Heart left ventricle (tissue), 16 donors: Measurements from ENCODE around the gene COG4. TPM values are rescaled to one million over a fixed set of nuclear protein-coding genes. Genes with fewer than 3 reads are reported as not detected.

Source experiments
- ATAC-seq, 4 donors: fragments of 200-7000 bp; cut with Tn5 transposase; one replicate each; pipeline ENCODE4 v1.9.1; 2020 to 2022; ENCODE audit warnings: moderate library complexity in 4 of 4, mild to moderate bottlenecking in 3 of 4, moderate number of reproducible peaks in 1 of 4
- DNase-seq, 5 donors: peaks; one replicate each; pipeline ENCODE4 v3.0.0-alpha.2; 2020
- H3K27ac ChIP-seq, 12 donors: fragments of 200-600 bp; sonication (generic) in 4 of 12; one replicate each; pipeline versions ENCODE4 v1.5.0 to v1.8.0; 2016 to 2022; ENCODE audit warnings: mild to moderate bottlenecking in 2 of 12
- H3K27me3 ChIP-seq, 9 donors: fragments of 200-600 bp; sonication (generic) in 2 of 9; one replicate each; pipeline versions ENCODE4 v1.5.1 to v1.8.0; 2016 to 2022; ENCODE audit warnings: mild to moderate bottlenecking in 3 of 9
- H3K36me3 ChIP-seq, 9 donors: fragments of 200-600 bp; sonication (generic) in 2 of 9; one replicate each; pipeline versions ENCODE4 v1.5.0 to v1.8.0; 2018 to 2022; ENCODE audit warnings: mild to moderate bottlenecking in 2 of 9
- H3K4me1 ChIP-seq, 12 donors: fragments of 200-600 bp; sonication (generic) in 4 of 12; one replicate each; pipeline versions ENCODE4 v1.5.0 to v1.8.0; 2016 to 2022; ENCODE audit warnings: mild to moderate bottlenecking in 3 of 12
- H3K4me3 ChIP-seq, 12 donors: fragments of 200-600 bp; sonication (generic) in 4 of 12; one replicate each; pipeline versions ENCODE4 v1.5.0 to v1.8.0; 2017 to 2022; ENCODE audit warnings: mild to moderate bottlenecking in 9 of 12, moderate library complexity in 4 of 12
- H3K9me3 ChIP-seq, 12 donors: fragments of 200-600 bp; sonication (generic) in 4 of 12; one replicate each; pipeline versions ENCODE4 v1.5.0 to v1.8.0; 2016 to 2022; ENCODE audit warnings: mild to moderate bottlenecking in 1 of 12
- CTCF ChIP-seq, 12 donors: fragments of 200-600 bp; sonication (generic) in 4 of 12; IDR thresholded peaks; one replicate each; pipeline versions ENCODE4 v1.5.0 to v1.8.0; 2018 to 2022; ENCODE audit warnings: antibody characterized with exemption in 12 of 12, mild to moderate bottlenecking in 5 of 12
- POLR2A ChIP-seq, 2 donors: fragments of 450-650 bp; IDR thresholded peaks; one replicate each; pipeline ENCODE4 v1.6.1; 2017; ENCODE audit warnings: antibody characterized with exemption in 2 of 2, mild to moderate bottlenecking in 2 of 2, moderate library complexity in 2 of 2
- WGBS, 4 donors: extraction: QIAGEN DNeasy Blood & Tissue Kit in 2 of 4; methylation state at CpG; one replicate each; pipeline versions ENCODE4 v1.1.5 to v1.1.7; 2013 to 2018; 5-methylcytosine and 5-hydroxymethylcytosine counted together
- intact Hi-C, 10 donors: fragments of 100-400 bp; cut with DNase I; formaldehyde crosslinking; loops; one replicate each; pipeline versions ENCODE4 v1.11.1 to v1.14.2; 2022
- polyA plus RNA-seq, 2 donors: library from polyadenylated mRNA; stranded (reverse); fragments of 200-250 nt; gene quantifications; one replicate each; pipeline ENCODE4 v1.2.3, GENCODE V29; 2013
- total RNA-seq, 9 donors: library from RNA; depleted of rRNA in 2 of 9; stranded (reverse); fragments of >200 nt in 2 of 9; fragmentation: NEBNext Ultra II Directional in 3 of 9; extraction: Animal tissue kit (Norgen Biotek cat#: 25700) in 3 of 9; gene quantifications; one replicate each; pipeline versions ENCODE4 v1.1.0 to v1.2.4, GENCODE V29; 2016 to 2023
- donor health status: ischemic (EF 13 %, LVEDD 7.1; RV severe dilation, severe dysfunction).
- donor health status: healthy with polysubstance abuse.
- donor health status: DM: no; HTN: yes; CAD: no.
- donor health status: DM: no; HTN: no; CAD: no.
- donor health status: ischemic (EF 25% LVEDD 6.9; RV normal size, moderate dysfunction).
- donor health status: ischemic (EF 25% LVEDD 5.7; RV mildly dilated, moderate dysfunction).
- donor health status: healthy.
- donor health status: DM: yes; HTN: yes; CAD: no.
- donor health status: ischemic (EF 35%, LVEDD 5.7; RV mildly dilated, moderate dysfunction).
- donor health status: nonischemic (EF 11% LVEDD 7.7; RV severe dilation, severe dysfunction).
- donor health status: DM: yes; HTN: yes; CAD: no.
- donor health status: PGD.
- donor health status: ischemic (EF 29% LVEDD 5.4; RV normal size, mild dysfunction).
- donor health status: nonischemic (EF 23%, LVEDD 6.1; RV moderate dilation, normal function).

The COG4 gene
- total and polyA plus RNA-seq, 11 donors: 30.7 to 45.7 (median 39.8) TPM

DNA sequence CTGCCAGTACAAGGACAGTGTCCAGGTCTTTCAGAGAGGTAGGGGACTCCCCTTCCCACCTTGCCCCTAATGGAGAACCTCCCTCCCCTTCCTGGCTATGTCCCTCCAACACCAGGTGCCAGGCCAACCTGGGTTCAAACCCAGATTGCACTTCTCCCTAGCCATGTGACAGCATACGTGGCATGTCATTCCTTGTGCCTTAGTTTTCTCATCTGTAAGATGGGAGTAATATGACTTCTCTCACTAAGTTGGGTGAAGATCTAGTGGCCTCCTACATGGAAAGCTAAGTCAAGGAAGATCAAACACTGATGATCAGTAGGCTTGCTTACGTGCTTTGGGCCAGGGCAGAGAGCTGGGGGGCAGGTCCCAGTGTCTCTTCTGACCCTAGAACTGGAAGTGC is 60.1 kb downstream of the COG4 start:
- H3K4me3 ChIP-seq: no peak overlapping the region
- peaks cover 0 to 15% (median 6%) of the 10 kb centered on the region in 12 donors for H3K4me1 ChIP-seq
- no peaks in the 10 kb centered on the region for H3K9me3 ChIP-seq
- peaks cover 0 to 40% (median 18%) of the 10 kb centered on the region in 9 donors for H3K36me3 ChIP-seq
- no peak overlapping the region for H3K27ac ChIP-seq
- TF ChIP-seq POLR2A (IDR thresholded peaks at IDR 0.05): no peak
- TF ChIP-seq CTCF (IDR thresholded peaks at IDR 0.05): no peak
- intact Hi-C loops: loop anchor here in 1 of 10 donors (5.0 kb wide), 1 partner anchor 66 kb away; no protein-coding TSS in a partner anchor
- no peaks in the 10 kb centered on the region for H3K27me3 ChIP-seq
- 88 to 96% (median 93%) methylated on average over 2 of the region's 2 CpGs for WGBS, 4 donors
- DNase-seq: no peak
- ATAC-seq: no peak

GRCh38 chr16:70460737-70461261 is 62.6 kb downstream of the COG4 start:
- intact Hi-C loops: loop anchor here in 1 of 10 donors (5.0 kb wide), 1 partner anchor 63 kb away; no protein-coding TSS in a partner anchor
- Histone ChIP-seq H3K4me1 (peaks cover 0 to 19% (median 6%) of the 10 kb centered on the region in 12 donors), H3K27ac (peak overlapping the region in 1 of 12 donors; percentile 13), H3K4me3 (no peak overlapping the region), H3K27me3 (no peaks in the 10 kb centered on the region), H3K36me3 (peaks cover 0 to 26% (median 15%) of the 10 kb centered on the region in 9 donors), H3K9me3 (no peaks in the 10 kb centered on the region)
- ATAC-seq (peak; percentile 55 to 84 (median 80)), DNase-seq (no peak)
- TF ChIP-seq POLR2A (IDR thresholded peaks at IDR 0.05): no peak
- no peak for TF ChIP-seq CTCF (IDR thresholded peaks at IDR 0.05)
- 38 to 68% (median 63%) methylated on average over 5 to 8 of the region's 8 CpGs for whole genome bisulfite sequencing, 4 donors

- Histone ChIP-seq H3K27me3 (no peaks in the 10 kb centered on the region), H3K36me3 (no peaks in the 10 kb centered on the region), H3K4me3 (no peak overlapping the region), H3K27ac (no peak overlapping the region), H3K9me3 (no peaks in the 10 kb centered on the region), H3K4me1 (peaks cover 0 to 35% (median 18%) of the 10 kb centered on the region in 12 donors)
- WGBS, 4 donors: 93 to 95% (median 94%) methylated on average over 5 of the region's 5 CpGs
- no peak for ATAC-seq
- intact Hi-C loops: loop anchor here in 1 of 10 donors (10.0 kb wide), 1 partner anchor 63 kb away; no protein-coding TSS in a partner anchor
- TF ChIP-seq POLR2A (IDR thresholded peaks at IDR 0.05) (no peak), CTCF (IDR thresholded peaks at IDR 0.05) (no peak)
- DNase-seq: no peak
Measured at GRCh38 chr16:70457446-70458166, 65.7 kb downstream of the COG4 start.

DNA sequence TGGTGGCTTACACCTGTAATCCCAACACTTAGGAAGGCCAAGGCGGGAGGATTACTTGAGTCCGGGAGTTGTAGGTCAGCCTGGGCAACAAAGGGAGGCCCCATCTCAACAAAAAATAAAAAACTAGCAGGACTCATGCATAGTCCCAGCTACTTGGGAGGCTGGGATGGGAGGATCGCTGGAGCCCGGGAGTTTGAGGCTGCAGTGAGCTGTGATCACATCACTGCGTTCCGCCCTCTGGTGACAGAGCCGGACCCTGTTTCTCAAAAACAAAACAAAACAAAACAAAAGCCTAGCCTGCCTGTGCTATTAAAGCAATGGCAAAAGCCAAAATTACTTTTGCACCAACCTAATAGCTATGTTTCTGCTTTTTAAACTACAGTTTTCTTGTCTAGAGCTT is 67.4 kb downstream of the COG4 start:
- H3K4me1 ChIP-seq: peaks cover 0 to 29% (median 12%) of the 10 kb centered on the region in 12 donors
- no peaks in the 10 kb centered on the region for H3K27me3 ChIP-seq
- H3K27ac ChIP-seq: no peak overlapping the region
- TF ChIP-seq POLR2A (IDR thresholded peaks at IDR 0.05): no peak
- no peaks in the 10 kb centered on the region for H3K9me3 ChIP-seq
- no peak overlapping the region for H3K4me3 ChIP-seq
- WGBS, 4 donors: 82 to 91% (median 88%) methylated on average over 7 of the region's 7 CpGs
- H3K36me3 ChIP-seq: no peaks in the 10 kb centered on the region
- intact Hi-C loops: loop anchor here in 3 of 10 donors (2.0 to 10.0 kb wide), 2 partner anchors 61 to 75 kb away; no protein-coding TSS in a partner anchor
- DNase-seq: no peak
- no peak for ATAC-seq
